Type B pancreatic cell (in vitro differentiated cells): Measurements from ENCODE around the gene P4HA1. TPM values are rescaled to one million over a fixed set of nuclear protein-coding genes. Genes with fewer than 3 reads are reported as not detected.

ENCODE experiments used
- DNase-seq: peaks from one replicate; pipeline ENCODE4 v3.0.0; 2021; ENCODE audit warnings: mixed read lengths; ENCODE audit not compliant: unreplicated experiment; ENCODE audit errors: extremely low spot score
- H3K27ac Mint-ChIP-seq: 2 replicates; pipeline ENCODE4 v1.8.0; 2021; ENCODE audit warnings: mild to moderate bottlenecking, mixed read lengths
- H3K27me3 Mint-ChIP-seq: 2 replicates; pipeline ENCODE4 v1.8.0; 2021; ENCODE audit warnings: mixed read lengths
- H3K36me3 Mint-ChIP-seq: 2 replicates; pipeline ENCODE4 v1.8.0; 2021; ENCODE audit warnings: mixed read lengths
- H3K4me1 Mint-ChIP-seq: one replicate; pipeline ENCODE4 v1.8.0; 2021; ENCODE audit warnings: mixed read lengths; ENCODE audit not compliant: unreplicated experiment
- H3K4me3 Mint-ChIP-seq: 2 replicates; pipeline ENCODE4 v1.8.0; 2021; ENCODE audit warnings: mild to moderate bottlenecking, mixed read lengths
- H3K9me3 Mint-ChIP-seq: 2 replicates; pipeline ENCODE4 v1.8.0; 2021; ENCODE audit warnings: mixed read lengths
- CTCF ChIP-seq: fragments of 200-600 bp; sonication (generic); conservative IDR thresholded peaks from 2 replicates; pipeline ENCODE4 v1.5.0; 2021; ENCODE audit warnings: antibody characterized with exemption, mild to moderate bottlenecking
- total RNA-seq: library from RNA; stranded (reverse); gene quantifications from 2 replicates; pipeline ENCODE4 v1.2.1, GENCODE V29; 2021; ENCODE audit warnings: low replicate concordance

Gene P4HA1
- total RNA-seq, 1 donor from 2014 or later = 38.9 TPM

DNA sequence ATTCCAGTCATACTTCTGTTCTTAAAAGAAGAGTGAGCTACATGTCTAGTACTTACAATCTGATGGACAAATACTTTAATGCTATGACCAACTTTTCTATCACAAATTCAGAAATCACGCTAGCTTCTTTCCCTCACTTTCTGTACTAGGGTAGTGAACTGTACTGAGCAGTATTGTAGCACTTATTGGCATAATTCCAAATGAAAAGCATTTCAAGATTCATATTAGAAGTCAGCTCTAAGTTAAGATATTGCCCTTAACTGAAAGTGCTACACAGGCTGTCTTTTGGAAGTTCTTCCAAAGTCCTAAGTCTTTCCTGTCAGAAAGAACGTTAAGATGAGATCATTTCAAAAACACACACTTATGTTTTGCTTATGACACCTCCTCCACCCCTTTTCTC is 13.4 kb downstream of the P4HA1 start:
- no peak for DNase-seq
- no peak overlapping the region for H3K27ac Mint-ChIP-seq
- H3K27me3 Mint-ChIP-seq = no peaks in the 10 kb centered on the region
- H3K9me3 Mint-ChIP-seq = no peaks in the 10 kb centered on the region
- no peak overlapping the region for H3K4me3 Mint-ChIP-seq
- H3K4me1 Mint-ChIP-seq = peaks cover 5% of the 10 kb centered on the region
- TF ChIP-seq CTCF = no peak
- peaks cover 4% of the 10 kb centered on the region for H3K36me3 Mint-ChIP-seq

- TF ChIP-seq CTCF = no peak
- Mint-ChIP-seq H3K4me3 (no peak overlapping the region), H3K27me3 (no peaks in the 10 kb centered on the region)
Measured at GRCh38 chr10:73079779-73080541, 16.7 kb downstream of the P4HA1 start.

DNA sequence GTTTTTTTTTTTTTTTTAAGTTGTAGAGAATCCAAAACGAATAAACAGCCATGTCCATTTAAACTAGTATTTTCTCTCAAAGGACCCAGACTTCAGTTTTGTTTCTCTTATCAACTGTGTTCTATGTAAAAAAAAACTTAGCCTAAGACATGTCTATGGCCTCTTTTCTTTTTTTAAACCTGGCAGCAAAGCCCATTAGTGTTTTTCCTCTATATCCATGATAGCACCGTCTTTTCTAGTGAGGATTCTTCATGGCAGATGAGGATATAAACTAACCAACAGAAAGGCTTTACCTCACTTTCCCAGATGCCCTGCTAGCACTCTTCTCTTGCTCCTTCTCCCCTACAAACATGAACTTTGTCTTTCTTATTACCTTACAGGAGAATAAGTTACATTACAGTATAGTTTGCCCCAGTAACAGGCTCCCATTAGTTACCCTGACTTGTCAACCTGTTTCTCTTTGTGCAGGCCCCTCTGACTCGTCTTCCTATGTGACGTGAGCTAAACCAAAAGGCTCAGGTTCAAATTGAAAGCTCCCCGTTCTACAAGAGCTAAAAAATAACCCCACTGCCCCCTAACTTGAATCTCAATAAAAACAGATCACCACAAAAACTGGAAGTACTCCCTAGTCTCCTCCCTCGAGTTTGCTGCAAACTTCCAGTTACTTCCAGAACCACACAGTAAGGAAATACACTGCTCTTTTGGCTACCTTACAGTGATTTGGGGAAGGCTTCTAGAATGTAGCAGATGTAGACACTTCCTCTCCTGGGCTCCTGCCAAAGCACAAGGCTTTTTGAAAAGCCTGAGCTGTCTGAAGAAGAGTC is 20.1 kb downstream of the P4HA1 start:
- Mint-ChIP-seq H3K4me3 (no peak overlapping the region), H3K4me1 (peaks cover 6% of the 10 kb centered on the region), H3K36me3 (peaks cover 14% of the 10 kb centered on the region), H3K9me3 (no peaks in the 10 kb centered on the region), H3K27me3 (no peaks in the 10 kb centered on the region), H3K27ac (no peak overlapping the region)
- DNase-seq = no peak
- TF ChIP-seq CTCF = no peak

More at GRCh38 chr10:73079779-73080541, 16.7 kb downstream of the P4HA1 start:
- H3K36me3 Mint-ChIP-seq = peaks cover 4% of the 10 kb centered on the region
- peaks cover 12% of the 10 kb centered on the region for H3K4me1 Mint-ChIP-seq
- H3K9me3 Mint-ChIP-seq = no peaks in the 10 kb centered on the region
- no peak for DNase-seq
- peak overlapping the region; percentile 36 for H3K27ac Mint-ChIP-seq

- TF ChIP-seq CTCF = no peak
- Mint-ChIP-seq H3K27me3 (no peaks in the 10 kb centered on the region), H3K36me3 (peaks cover 18% of the 10 kb centered on the region), H3K4me1 (peaks cover 6% of the 10 kb centered on the region), H3K4me3 (no peak overlapping the region), H3K9me3 (no peaks in the 10 kb centered on the region), H3K27ac (no peak overlapping the region)
- DNase-seq = no peak
Measured at GRCh38 chr10:73075829-73076228, 20.8 kb downstream of the P4HA1 start.

- Mint-ChIP-seq H3K4me1 (peaks cover 6% of the 10 kb centered on the region), H3K27ac (no peak overlapping the region), H3K9me3 (no peaks in the 10 kb centered on the region), H3K4me3 (no peak overlapping the region), H3K36me3 (peaks cover 17% of the 10 kb centered on the region), H3K27me3 (no peaks in the 10 kb centered on the region)
- DNase-seq = no peak
- no peak for TF ChIP-seq CTCF
Measured at GRCh38 chr10:73073627-73074026, 23.0 kb downstream of the P4HA1 start.
